SK-N-SH (cell line): ENCODE measurements around the gene THSD7A. TPM values are rescaled to one million over a fixed set of nuclear protein-coding genes. Genes with fewer than 3 reads are reported as not detected.

Source experiments
- CTCF ChIA-PET: fragments of 300-600, 350-600 bp; formaldehyde crosslinking; extraction: SDS; loops from one replicate; lab custom pipeline; 2021; lab: Yijun Ruan, JAX
- POLR2A ChIA-PET: fragments of 350-600 bp; sonication (Branson Sonifier 250); formaldehyde crosslinking; extraction: SDS; loops from one replicate; lab custom pipeline; 2020; ENCODE audit warnings: antibody characterized with exemption, inconsistent platforms; lab: Yijun Ruan, JAX
- DNase-seq: peaks from one replicate; pipeline ENCODE4 v3.0.0; 2012
- H2AFZ ChIP-seq: fragments of 200-600 bp; sonication (generic); 2 replicates; pipeline ENCODE4 v1.8.1; 2016; ENCODE audit warnings: antibody characterized with exemption, mild to moderate bottlenecking, low read depth
- H3F3A ChIP-seq: fragments of 200-600 bp; sonication (generic); replicated peaks from 2 replicates; pipeline ENCODE3; 2016; ENCODE audit warnings: antibody characterized with exemption, mild to moderate bottlenecking; ENCODE audit not compliant: insufficient read depth
- H3K27ac ChIP-seq, 2 experiments: fragments of 200-500 bp in 1 of 2; fragments of 200-600 bp in 1 of 2; sonication (Bioruptor generic) in 1 of 2; sonication (generic), shearing (Covaris generic) in 1 of 2; 2 replicates each; pipeline versions ENCODE4 v1.5.1 to v1.6.1; 2014 to 2016; ENCODE audit warnings: low read depth in 2 of 2, inconsistent platforms in 1 of 2, low read length in 1 of 2, mild to moderate bottlenecking in 1 of 2, mixed read lengths in 1 of 2
- H3K27me3 ChIP-seq: fragments of 200-600 bp; sonication (generic), shearing (Covaris generic); 2 replicates; pipeline ENCODE4 v1.6.1; 2016; ENCODE audit warnings: mixed run types; ENCODE audit not compliant: insufficient read depth
- H3K36me3 ChIP-seq, 2 experiments: fragments of 200-500 bp in 1 of 2; fragments of 200-600 bp in 1 of 2; sonication (Bioruptor generic) in 1 of 2; sonication (generic) in 1 of 2; replicated peaks in 1 of 2; 2 replicates each; pipeline versions ENCODE3 to v1.5.1; 2014 to 2016; ENCODE audit warnings: low read length in 1 of 2, mild to moderate bottlenecking in 1 of 2; ENCODE audit not compliant: insufficient read depth in 2 of 2, control insufficient read depth in 1 of 2
- H3K4me1 ChIP-seq, 2 experiments: fragments of 200-500 bp in 1 of 2; fragments of 200-600 bp in 1 of 2; sonication (Bioruptor generic) in 1 of 2; sonication (generic), shearing (Covaris generic) in 1 of 2; 2 replicates each; pipeline versions ENCODE4 v1.5.1 to v1.6.1; 2014 to 2016; ENCODE audit warnings: low read depth in 1 of 2, low read length in 1 of 2, mixed run types in 1 of 2; ENCODE audit not compliant: insufficient read depth in 2 of 2, control insufficient read depth in 1 of 2
- H3K4me2 ChIP-seq: fragments of 200-600 bp; sonication (generic), shearing (Covaris generic); 2 replicates; pipeline ENCODE4 v1.6.1; 2017; ENCODE audit warnings: mixed run types
- H3K4me3 ChIP-seq, 2 experiments: fragments of 200-500 bp in 1 of 2; fragments of 200-600 bp in 1 of 2; sonication (Bioruptor generic) in 1 of 2; sonication (generic), shearing (Covaris generic) in 1 of 2; 2 replicates each; pipeline versions ENCODE4 v1.5.1 to v1.8.1; 2014 to 2016; ENCODE audit warnings: low read depth in 2 of 2, inconsistent platforms in 1 of 2, low read length in 1 of 2, mild to moderate bottlenecking in 1 of 2, mixed read lengths in 1 of 2, moderate library complexity in 1 of 2
- H3K79me2 ChIP-seq: fragments of 200-600 bp; sonication (generic); 2 replicates; pipeline ENCODE4 v1.8.1; 2017; ENCODE audit warnings: mild to moderate bottlenecking; ENCODE audit not compliant: insufficient read depth
- H3K9ac ChIP-seq: fragments of 200-600 bp; sonication (generic); 2 replicates; pipeline ENCODE4 v1.6.1; 2017; ENCODE audit warnings: mixed run types
- H3K9me2 ChIP-seq: fragments of 200-600 bp; sonication (generic); 2 replicates; pipeline ENCODE4 v1.6.1; 2017; ENCODE audit warnings: mixed run types
- H3K9me3 ChIP-seq: fragments of 200-600 bp; sonication (generic); 2 replicates; pipeline ENCODE4 v1.6.1; 2017; ENCODE audit warnings: mixed run types, mild to moderate bottlenecking, moderate library complexity
- H4K20me1 ChIP-seq: fragments of 200-600 bp; sonication (generic); 2 replicates; pipeline ENCODE4 v1.6.1; 2017; ENCODE audit warnings: mild to moderate bottlenecking, mixed run types; ENCODE audit not compliant: insufficient read depth
- CHD2 ChIP-seq: fragments of 150-350 bp; IDR thresholded peaks from 2 replicates; pipeline ENCODE4 v1.6.1; 2018; ENCODE audit warnings: low read length; ENCODE audit not compliant: partially characterized antibody
- CTCF ChIP-seq: fragments of 200-600 bp; sonication (generic); IDR thresholded peaks from 2 replicates; pipeline ENCODE4 v1.6.1; 2017; ENCODE audit warnings: antibody characterized with exemption, mild to moderate bottlenecking, moderate library complexity
- ELF1 ChIP-seq: IDR thresholded peaks from 2 replicates; pipeline ENCODE4 v1.4.0; 2012
- FOSL2 ChIP-seq: IDR thresholded peaks from 2 replicates; pipeline ENCODE4 v1.4.0; 2012; ENCODE audit warnings: low read depth, mild to moderate bottlenecking, moderate library complexity, borderline replicate concordance
- FOXJ3 ChIP-seq: sonication (generic); formaldehyde crosslinking; IDR thresholded peaks from 2 replicates; pipeline ENCODE4 v1.5.1; 2020; ENCODE audit warnings: mild to moderate bottlenecking, missing genetic modification reagents
- FOXM1 ChIP-seq: IDR thresholded peaks from 2 replicates; pipeline ENCODE4 v1.4.0; 2012; ENCODE audit warnings: low read depth, mild to moderate bottlenecking
- MEF2A ChIP-seq: IDR thresholded peaks from 2 replicates; pipeline ENCODE4 v1.4.0; 2012; ENCODE audit warnings: low read depth, borderline replicate concordance
- RAD21 ChIP-seq: IDR thresholded peaks from 2 replicates; pipeline ENCODE4 v1.6.1; 2012; ENCODE audit warnings: mild to moderate bottlenecking, low read length
- RCOR1 ChIP-seq: fragments of 150-350 bp; IDR thresholded peaks from 2 replicates; pipeline ENCODE4 v1.6.1; 2017; ENCODE audit warnings: antibody characterized with exemption, low read length
- REST ChIP-seq: IDR thresholded peaks from 2 replicates; pipeline ENCODE4 v1.6.1; 2012; ENCODE audit warnings: mild to moderate bottlenecking, low read depth, low read length, moderate library complexity
- RFX5 ChIP-seq: IDR thresholded peaks from 2 replicates; pipeline ENCODE4 v1.6.1; 2012; ENCODE audit warnings: mild to moderate bottlenecking, improper control_type of control experiment, low read length
- SIN3A ChIP-seq: IDR thresholded peaks from 2 replicates; pipeline ENCODE4 v1.6.1; 2012; ENCODE audit warnings: low read depth, mild to moderate bottlenecking, low read length, moderate library complexity, borderline replicate concordance
- SMC3 ChIP-seq: IDR thresholded peaks from 2 replicates; pipeline ENCODE4 v1.6.1; 2012; ENCODE audit warnings: low read depth, low read length, improper control_type of control experiment
- TCF12 ChIP-seq: IDR thresholded peaks from 2 replicates; pipeline ENCODE4 v1.4.0; 2012
- TEAD4 ChIP-seq: IDR thresholded peaks from 2 replicates; pipeline ENCODE4 v1.4.0; 2012; ENCODE audit warnings: mild to moderate bottlenecking, borderline replicate concordance; ENCODE audit not compliant: insufficient read depth
- USF2 ChIP-seq: fragments of 150-350 bp; IDR thresholded peaks from 2 replicates; pipeline ENCODE4 v1.6.1; 2017; ENCODE audit warnings: antibody characterized with exemption, low read length, low read depth, borderline replicate concordance
- YY1 ChIP-seq: IDR thresholded peaks from 2 replicates; pipeline ENCODE4 v1.4.0; 2012; ENCODE audit warnings: low read depth, mild to moderate bottlenecking
- ZBTB33 ChIP-seq: IDR thresholded peaks from 2 replicates; pipeline ENCODE4 v1.4.0; 2012; ENCODE audit warnings: low read depth, borderline replicate concordance
- whole genome bisulfite sequencing: methylation state at CpG from one replicate; pipeline ENCODE4 v1.1.6; 2017; ENCODE audit warnings: low lambda C conversion rate; 5-methylcytosine and 5-hydroxymethylcytosine counted together
- polyA plus RNA-seq, 3 experiments: library from polyadenylated mRNA; depleted of rRNA; stranded (reverse); fragments of >200 nt; gene quantifications; 2 replicates each; pipeline ENCODE4 v1.2.3, GENCODE V29; 2012

THSD7A gene
- polyA plus RNA-seq, 1 of the 3 experiments (the other 2 are of a cell fraction), result 0.16 TPM

- Histone ChIP-seq H4K20me1 (no peaks in the 10 kb centered on the region), H2AFZ (no peak overlapping the region), H3K4me1 (peaks cover 0 to 2% of the 10 kb centered on the region in 2 experiments; a peak in 1 of 4 replicates), H3K79me2 (no peaks in the 10 kb centered on the region), H3K9me3 (no peaks in the 10 kb centered on the region), H3F3A (no peaks in the 10 kb centered on the region), H3K27ac (peak overlapping the region in 1 of 2 experiments; percentile 14; a peak in 1 of 4 replicates), H3K9ac (no peak overlapping the region), H3K4me3 (no peak overlapping the region), H3K4me2 (no peak overlapping the region), H3K27me3 (no peaks in the 10 kb centered on the region), H3K36me3 (peaks cover 0 to 3% of the 10 kb centered on the region in 2 experiments), H3K9me2 (no peaks in the 10 kb centered on the region)
- ChIA-PET POLR2A (no interaction called here), CTCF (no interaction called here)
- no peak for TF ChIP-seq ELF1
- TF ChIP-seq RCOR1, result no peak
- TF ChIP-seq SMC3, result no peak
- no peak for TF ChIP-seq FOXJ3 (CRISPR knock-in tag)
- TF ChIP-seq RAD21, result no peak
- TF ChIP-seq MEF2A, result no peak
- no peak for TF ChIP-seq ZBTB33
- TF ChIP-seq FOSL2, result no peak
- no peak for TF ChIP-seq YY1
- no peak for TF ChIP-seq USF2
- TF ChIP-seq TEAD4, result no peak
- no peak for TF ChIP-seq REST
- TF ChIP-seq FOXM1, result no peak
- TF ChIP-seq CHD2, result no peak
- no peak for TF ChIP-seq RFX5
- no peak for TF ChIP-seq TCF12
- no peak for TF ChIP-seq CTCF
- no peak for TF ChIP-seq SIN3A
- no peak for DNase-seq
- WGBS, result 42% methylated on average over 2 of the region's 2 CpGs
Measured at GRCh38 chr7:11642841-11643240, 189.2 kb downstream of the THSD7A start.
